HepG2 (cell line): ENCODE data around the gene BLMH. TPM values are rescaled to one million over a fixed set of nuclear protein-coding genes. Genes with fewer than 3 reads are reported as not detected.

Experiments
- BCL6 ChIP-seq: IDR thresholded peaks from 2 replicates; pipeline ENCODE4 v1.6.1; 2016; ENCODE audit warnings: missing genetic modification reagents, missing compliant biosample characterization
- CEBPB ChIP-seq: IDR thresholded peaks from 2 replicates; pipeline ENCODE4 v1.6.1; 2011; ENCODE audit warnings: low read depth, low read length, improper control_type of control experiment, borderline replicate concordance
- CENPX ChIP-seq: sonication (generic); formaldehyde crosslinking; IDR thresholded peaks from 2 replicates; pipeline ENCODE4 v1.9.0; 2021; ENCODE audit warnings: mild to moderate bottlenecking, missing genetic modification reagents, moderate library complexity
- RFX3 ChIP-seq: IDR thresholded peaks from 2 replicates; pipeline ENCODE4 v1.6.1; 2016; ENCODE audit warnings: missing biosample characterization, missing genetic modification reagents
- SATB2 ChIP-seq: sonication (generic); formaldehyde crosslinking; IDR thresholded peaks from 2 replicates; pipeline ENCODE4 v1.5.0; 2020; ENCODE audit warnings: missing genetic modification reagents
- SMC3 ChIP-seq: IDR thresholded peaks from 2 replicates; pipeline ENCODE4 v1.6.1; 2011; ENCODE audit warnings: low read length, improper control_type of control experiment
- STAT6 ChIP-seq: sonication (generic); formaldehyde crosslinking; IDR thresholded peaks from 2 replicates; pipeline ENCODE4 v1.4.0; 2020; ENCODE audit warnings: missing genetic modification reagents, mild to moderate bottlenecking, borderline replicate concordance
- YY1 ChIP-seq: IDR thresholded peaks from 2 replicates; pipeline ENCODE4 v1.6.1; 2011; ENCODE audit warnings: low read length, low read depth, moderate library complexity, mild to moderate bottlenecking; ENCODE audit not compliant: insufficient read depth, insufficient replicate concordance
- ZBTB21 ChIP-seq: sonication (generic); formaldehyde crosslinking; IDR thresholded peaks from 2 replicates; pipeline ENCODE4 v1.4.0; 2020; ENCODE audit warnings: missing genetic modification reagents
- ZNF234 ChIP-seq: sonication (generic); formaldehyde crosslinking; conservative IDR thresholded peaks from 2 replicates; pipeline ENCODE4 v1.5.1; 2020; ENCODE audit warnings: mild to moderate bottlenecking, missing genetic modification reagents
- ZNF574 ChIP-seq: sonication (generic); formaldehyde crosslinking; IDR thresholded peaks from 2 replicates; pipeline ENCODE4 v1.4.0; 2020; ENCODE audit warnings: missing genetic modification reagents
- ZNF616 ChIP-seq: sonication (generic); formaldehyde crosslinking; IDR thresholded peaks from 2 replicates; pipeline ENCODE4 v1.5.0; 2020; ENCODE audit warnings: low read depth, mild to moderate bottlenecking, missing genetic modification reagents
- ZNF883 ChIP-seq: sonication (generic); formaldehyde crosslinking; IDR thresholded peaks from 2 replicates; pipeline ENCODE4 v1.5.1; 2020; ENCODE audit warnings: mild to moderate bottlenecking, missing genetic modification reagents; ENCODE audit errors: not compliant biosample characterization
- ZSCAN25 ChIP-seq: sonication (generic); formaldehyde crosslinking; IDR thresholded peaks from 2 replicates; pipeline ENCODE4 v1.8.0; 2022; ENCODE audit warnings: mild to moderate bottlenecking, missing genetic modification reagents
- polyA plus RNA-seq, 8 experiments: library from polyadenylated mRNA; depleted of rRNA in 3 of 8; stranded (reverse) in 7 of 8; unstranded in 1 of 8; fragments of >200 nt; fragmentation: Illumina TruSeq in 4 of 8; extraction: Trizol in 4 of 8; gene quantifications; 2 replicates each; pipeline versions ENCODE4 v1.2.1 to v1.2.3, GENCODE V29; 2011 to 2016; ENCODE audit warnings: low read depth in 4 of 8, missing spikeins in 1 of 8, mixed read lengths in 1 of 8; ENCODE audit not compliant: insufficient read depth in 1 of 8
- total RNA-seq, 5 experiments: library from RNA; depleted of rRNA; stranded (reverse); fragments of >200 nt; fragmentation: Illumina TruSeq; extraction: Trizol; gene quantifications; 2 replicates each; pipeline ENCODE4 v1.2.3, GENCODE V29; 2016; ENCODE audit warnings: low read depth in 1 of 5
- TF ChIP-seq, protein P1 (sequence below): sonication (generic); formaldehyde crosslinking; IDR thresholded peaks from 2 replicates; pipeline ENCODE4 v1.4.0; 2020; ENCODE audit warnings: mild to moderate bottlenecking, missing genetic modification reagents

Gene BLMH
- total and polyA plus RNA-seq, 2 of the 13 experiments (the other 11 are each of a cell fraction or from before 2014, with no cell fraction given), result 12.1 to 41.0 TPM

DNA sequence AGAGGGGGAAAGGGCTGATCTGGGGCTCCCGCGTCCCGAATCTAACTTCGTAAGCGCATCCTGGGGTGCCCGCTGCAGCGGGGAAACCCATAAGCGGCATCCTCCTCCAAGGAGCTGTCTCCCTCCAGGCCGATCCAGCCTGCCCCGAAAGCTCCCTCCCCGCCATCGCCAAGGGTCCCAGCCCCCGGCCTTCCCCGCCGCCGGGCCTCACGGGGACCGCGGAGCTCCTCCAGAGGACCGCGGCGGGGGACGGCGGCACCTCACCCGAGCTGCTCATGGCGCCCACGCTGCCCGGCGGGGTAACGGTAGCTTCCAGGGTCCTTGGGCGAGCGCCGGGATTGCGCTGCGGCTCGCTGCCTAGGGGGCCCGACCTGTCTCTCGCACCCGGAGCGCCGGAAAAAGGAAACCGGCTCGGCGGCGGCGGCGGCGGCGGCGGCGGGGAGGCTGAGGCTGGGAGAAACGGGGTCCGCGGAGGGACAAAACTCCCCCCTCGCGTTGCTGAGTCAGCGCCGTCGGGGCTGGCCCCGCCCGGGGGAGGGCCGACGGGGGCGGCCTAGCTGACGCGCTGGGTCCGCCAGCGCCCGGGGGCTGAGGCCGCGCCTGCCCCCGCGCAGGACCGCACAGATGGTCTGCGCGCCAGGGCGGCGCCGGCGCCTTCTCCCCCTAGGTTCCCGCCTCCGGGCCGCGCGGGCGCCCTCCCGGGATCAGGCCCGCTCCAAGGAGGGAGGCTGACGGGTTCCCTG is at the start of gene BLMH (continued):
- TF ChIP-seq ZNF574 (CRISPR knock-in tag) (peak; percentile 72), ZBTB21 (CRISPR knock-in tag) (no peak), ZNF234 (CRISPR knock-in tag) (no peak), CENPX (CRISPR knock-in tag) (no peak), ZNF883 (CRISPR knock-in tag) (no peak), SATB2 (CRISPR knock-in tag) (no peak), SMC3 (no peak), CEBPB (no peak), ZNF616 (CRISPR knock-in tag) (no peak), ZSCAN25 (CRISPR knock-in tag) (no peak), BCL6 (CRISPR knock-in tag) (no peak; the same call in 1 of the 2 replicates), STAT6 (no peak), YY1 (peak; percentile 55), RFX3 (CRISPR knock-in tag) (no peak)
- TF ChIP-seq, protein P1, sequence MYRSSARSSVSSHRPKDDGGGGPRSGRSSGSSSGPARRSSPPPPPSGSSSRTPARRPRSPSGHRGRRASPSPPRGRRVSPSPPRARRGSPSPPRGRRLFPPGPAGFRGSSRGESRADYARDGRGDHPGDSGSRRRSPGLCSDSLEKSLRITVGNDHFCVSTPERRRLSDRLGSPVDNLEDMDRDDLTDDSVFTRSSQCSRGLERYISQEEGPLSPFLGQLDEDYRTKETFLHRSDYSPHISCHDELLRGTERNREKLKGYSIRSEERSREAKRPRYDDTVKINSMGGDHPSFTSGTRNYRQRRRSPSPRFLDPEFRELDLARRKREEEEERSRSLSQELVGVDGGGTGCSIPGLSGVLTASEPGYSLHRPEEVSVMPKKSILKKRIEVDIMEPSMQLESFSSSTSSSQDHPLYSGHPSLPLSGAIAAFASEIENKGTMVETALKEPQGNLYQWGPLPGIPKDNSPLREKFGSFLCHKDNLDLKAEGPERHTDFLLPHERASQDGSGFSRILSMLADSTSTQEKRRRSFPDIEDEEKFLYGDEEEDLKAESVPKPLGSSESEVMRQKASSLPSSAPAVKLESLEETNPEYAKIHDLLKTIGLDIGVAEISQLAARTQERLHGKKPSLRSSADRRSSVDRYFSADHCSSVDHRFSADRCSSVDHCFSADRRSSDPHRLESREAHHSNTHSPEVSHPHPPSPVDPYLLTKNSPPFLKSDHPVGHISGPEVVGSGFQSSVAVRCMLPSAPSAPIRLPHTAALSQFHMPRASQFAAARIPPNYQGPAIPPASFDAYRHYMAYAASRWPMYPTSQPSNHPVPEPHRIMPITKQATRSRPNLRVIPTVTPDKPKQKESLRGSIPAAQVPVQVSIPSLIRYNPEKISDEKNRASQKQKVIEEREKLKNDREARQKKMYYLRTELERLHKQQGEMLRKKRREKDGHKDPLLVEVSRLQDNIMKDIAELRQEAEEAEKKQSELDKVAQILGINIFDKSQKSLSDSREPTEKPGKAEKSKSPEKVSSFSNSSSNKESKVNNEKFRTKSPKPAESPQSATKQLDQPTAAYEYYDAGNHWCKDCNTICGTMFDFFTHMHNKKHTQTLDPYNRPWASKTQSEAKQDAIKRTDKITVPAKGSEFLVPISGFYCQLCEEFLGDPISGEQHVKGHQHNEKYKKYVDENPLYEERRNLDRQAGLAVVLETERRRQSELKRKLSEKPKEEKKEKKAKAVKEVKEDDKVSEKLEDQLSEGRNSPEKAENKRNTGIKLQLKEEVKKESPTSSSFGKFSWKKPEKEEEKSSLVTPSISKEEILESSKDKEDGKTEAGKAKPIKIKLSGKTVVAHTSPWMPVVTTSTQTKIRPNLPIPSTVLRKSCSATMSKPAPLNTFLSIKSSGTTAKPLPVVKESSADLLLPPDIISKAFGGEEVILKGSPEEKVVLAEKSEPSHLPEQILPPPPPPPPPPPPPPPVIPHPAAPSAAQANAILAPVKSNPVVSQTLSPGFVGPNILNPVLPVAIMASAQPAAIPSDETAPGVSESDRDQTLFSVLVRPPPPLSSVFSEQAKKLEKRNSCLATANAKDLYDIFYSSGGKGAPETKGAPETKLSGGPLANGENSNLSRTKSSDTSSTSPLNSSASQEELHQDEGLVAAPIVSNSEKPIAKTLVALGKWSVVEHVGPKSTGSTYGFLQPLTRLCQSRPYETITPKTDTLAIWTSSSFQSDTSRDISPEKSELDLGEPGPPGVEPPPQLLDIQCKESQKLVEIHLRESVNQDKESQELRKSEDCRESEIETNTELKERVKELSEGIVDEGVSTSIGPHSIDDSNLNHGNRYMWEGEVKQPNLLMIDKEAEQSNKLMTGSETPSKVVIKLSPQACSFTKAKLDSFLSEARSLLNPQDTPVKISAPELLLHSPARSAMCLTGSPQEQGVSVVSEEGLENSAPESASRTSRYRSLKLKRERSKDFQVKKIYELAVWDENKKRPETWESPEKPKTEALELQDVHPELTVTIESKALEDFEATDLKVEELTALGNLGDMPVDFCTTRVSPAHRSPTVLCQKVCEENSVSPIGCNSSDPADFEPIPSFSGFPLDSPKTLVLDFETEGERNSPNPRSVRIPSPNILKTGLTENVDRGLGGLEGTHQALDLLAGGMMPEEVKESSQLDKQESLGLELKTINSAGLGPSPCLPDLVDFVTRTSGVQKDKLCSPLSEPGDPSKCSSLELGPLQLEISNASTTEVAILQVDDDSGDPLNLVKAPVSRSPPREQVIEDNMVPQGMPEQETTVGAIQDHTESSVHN (CRISPR knock-in tag), result no peak
